AG04449 (cell line): Measurements from ENCODE around the gene MKX.

Source experiments
- CTCF ChIA-PET: fragments of 350-600 bp; formaldehyde crosslinking; extraction: SDS; loops from one replicate; lab custom pipeline; 2021; ENCODE audit warnings: antibody characterized with exemption; lab: Yijun Ruan, JAX
- POLR2A ChIA-PET: fragments of 400-600, 350-600 bp; formaldehyde crosslinking; extraction: SDS; loops from one replicate; lab custom pipeline; 2020; ENCODE audit warnings: antibody characterized with exemption, inconsistent platforms; lab: Yijun Ruan, JAX
- DNase-seq: peaks from one replicate; pipeline ENCODE4 v3.0.0-alpha.2; 2010; ENCODE audit warnings: low read depth, low spot score
- H3K4me3 ChIP-seq: 2 replicates; pipeline ENCODE4 v1.5.1; 2011; ENCODE audit warnings: low read depth, mild to moderate bottlenecking, control low read depth, low read length
- TF ChIP-seq, protein P1 (sequence below): IDR thresholded peaks from one replicate; pipeline ENCODE4 v1.5.1; 2011; ENCODE audit warnings: mild to moderate bottlenecking, moderate library complexity, low read length, control low read depth, inconsistent platforms; ENCODE audit not compliant: insufficient read depth; ENCODE audit errors: missing control alignments

Gene MKX

GRCh38 chr10:27748601-27749000, 3.0 kb upstream of the MKX start:
- CTCF ChIA-PET = interaction anchor here (1.3 kb wide), 1 partner anchor 14 kb away, joined by 3 read pairs; no protein-coding TSS in a partner anchor

GRCh38 chr10:27747096-27747451, 1.5 kb upstream of the MKX start:
- CTCF ChIA-PET = interaction anchor here (0.7 to 1.8 kb wide), 6 partner anchors 8 to 495 kb away, joined by 3 to 5 read pairs (median 4); no protein-coding TSS in a partner anchor
- TF ChIP-seq, protein P1, sequence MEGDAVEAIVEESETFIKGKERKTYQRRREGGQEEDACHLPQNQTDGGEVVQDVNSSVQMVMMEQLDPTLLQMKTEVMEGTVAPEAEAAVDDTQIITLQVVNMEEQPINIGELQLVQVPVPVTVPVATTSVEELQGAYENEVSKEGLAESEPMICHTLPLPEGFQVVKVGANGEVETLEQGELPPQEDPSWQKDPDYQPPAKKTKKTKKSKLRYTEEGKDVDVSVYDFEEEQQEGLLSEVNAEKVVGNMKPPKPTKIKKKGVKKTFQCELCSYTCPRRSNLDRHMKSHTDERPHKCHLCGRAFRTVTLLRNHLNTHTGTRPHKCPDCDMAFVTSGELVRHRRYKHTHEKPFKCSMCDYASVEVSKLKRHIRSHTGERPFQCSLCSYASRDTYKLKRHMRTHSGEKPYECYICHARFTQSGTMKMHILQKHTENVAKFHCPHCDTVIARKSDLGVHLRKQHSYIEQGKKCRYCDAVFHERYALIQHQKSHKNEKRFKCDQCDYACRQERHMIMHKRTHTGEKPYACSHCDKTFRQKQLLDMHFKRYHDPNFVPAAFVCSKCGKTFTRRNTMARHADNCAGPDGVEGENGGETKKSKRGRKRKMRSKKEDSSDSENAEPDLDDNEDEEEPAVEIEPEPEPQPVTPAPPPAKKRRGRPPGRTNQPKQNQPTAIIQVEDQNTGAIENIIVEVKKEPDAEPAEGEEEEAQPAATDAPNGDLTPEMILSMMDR = no peak
- no peak overlapping the region for H3K4me3 ChIP-seq
- POLR2A ChIA-PET = no interaction called here
- no peak for DNase-seq

More at GRCh38 chr10:27748601-27749000, 3.0 kb upstream of the MKX start:
- POLR2A ChIA-PET = no interaction called here
- TF ChIP-seq, protein P1 = no peak
- no peak overlapping the region for H3K4me3 ChIP-seq
- no peak for DNase-seq

DNA sequence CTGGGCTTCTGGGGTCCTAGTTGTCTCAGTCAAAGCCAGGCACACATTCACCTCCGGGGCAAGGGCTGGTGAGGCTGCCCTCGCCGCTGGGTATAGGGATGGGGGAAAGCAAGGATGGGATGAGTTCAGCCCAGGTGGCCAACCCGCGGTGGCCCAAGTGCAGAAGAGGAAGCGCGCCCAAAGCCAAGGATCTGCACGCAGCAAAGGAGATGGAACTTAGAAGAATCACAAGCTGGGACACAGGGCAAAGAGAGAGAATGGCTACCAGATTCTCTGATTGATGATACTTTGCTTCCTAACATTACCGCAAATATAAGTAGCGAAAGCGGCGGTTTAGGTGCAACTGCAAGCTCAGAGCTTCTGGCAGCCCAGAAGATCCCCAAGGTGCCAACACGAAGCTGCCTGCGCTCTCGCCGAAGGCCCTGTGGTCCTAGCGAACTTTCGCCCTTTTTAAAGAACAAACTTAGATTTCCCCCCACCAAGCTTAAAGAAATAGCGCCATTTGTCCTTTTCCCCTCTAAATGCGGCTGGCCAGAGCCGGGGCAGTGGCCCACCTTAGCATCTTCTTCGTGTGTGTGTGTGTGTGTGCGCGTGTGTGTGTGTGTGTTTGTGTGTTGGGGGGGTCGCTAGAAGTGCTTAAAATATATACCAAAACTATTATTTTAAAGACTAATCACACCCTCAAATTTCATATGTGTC, 927 bp upstream of the MKX start:
- ChIA-PET CTCF (interaction anchor here (0.8 to 1.8 kb wide), 5 partner anchors 9 to 495 kb away, joined by 3 to 5 read pairs (median 4); no protein-coding TSS in a partner anchor), POLR2A (no interaction called here)
- H3K4me3 ChIP-seq = peak overlapping the region; percentile 61
- TF ChIP-seq, protein P1 = no peak
- DNase-seq = no peak

- ChIA-PET POLR2A (no interaction called here), CTCF (interaction anchor here (1.0 to 3.3 kb wide), 2 partner anchors 192 to 434 kb away, joined by 3 to 27 read pairs; no protein-coding TSS in a partner anchor)
- DNase-seq = no peak
- H3K4me3 ChIP-seq = peak overlapping the region; percentile 61
- TF ChIP-seq, protein P1 = no peak
These were observed 552 bp downstream of the MKX start for GRCh38 chr10:27744802-27745731.

- peak overlapping the region; percentile 61 for H3K4me3 ChIP-seq
- no peak for DNase-seq
- CTCF ChIA-PET = interaction anchor here (0.8 to 3.3 kb wide), 7 partner anchors 16 to 457 kb away, joined by 3 to 27 read pairs (median 9); no protein-coding TSS in a partner anchor
- POLR2A ChIA-PET = interaction anchor here (1.1 to 1.8 kb wide), 2 partner anchors 21 to 30 kb away, joined by 3 to 6 read pairs; no protein-coding TSS in a partner anchor
- TF ChIP-seq, protein P1 = peak; percentile 28
These were observed 1.5 kb downstream of the MKX start for GRCh38 chr10:27743877-27744801.
